IMR-90 (cell line): ENCODE results near the gene CTNNBIP1. TPM values are rescaled to one million over a fixed set of nuclear protein-coding genes. Genes with fewer than 3 reads are reported as not detected.
A peak's percentile ranks its signal among the peaks of the same experiment; 100 is the strongest.

ENCODE experiments used
- ATAC-seq: fragments of 200-7000 bp; cut with Tn5 transposase; 2 replicates; pipeline ENCODE4 v1.9.1; 2020; ENCODE audit warnings: low read depth, mild to moderate bottlenecking, moderate library complexity
- BruUV-seq: library from RNA; stranded (reverse); fragments of 400-500 nt; replicated peaks from 2 replicates; lab custom pipeline; 2021; lab: Mats Ljungman, UMichigan
- CTCF ChIA-PET: fragments of 300-600 bp; formaldehyde crosslinking; extraction: SDS; loops from one replicate; lab custom pipeline; 2021; ENCODE audit warnings: antibody characterized with exemption; lab: Yijun Ruan, JAX
- POLR2A ChIA-PET: fragments of 300-600 bp; sonication (Branson Sonifier 250); formaldehyde crosslinking; loops from one replicate; lab custom pipeline; 2022; ENCODE audit warnings: antibody characterized with exemption; ENCODE audit not compliant: unreplicated experiment; lab: Charles Lee
- DNase-seq: peaks from one replicate; pipeline ENCODE4 v3.0.0; 2013
- H2AFZ ChIP-seq: replicated peaks from 2 replicates; pipeline ENCODE3; 2013; ENCODE audit warnings: low read length, mild to moderate bottlenecking; ENCODE audit not compliant: poor library complexity
- H2AK5ac ChIP-seq: 2 replicates; pipeline ENCODE4 v1.6.1; 2013; ENCODE audit warnings: low read depth, low read length, inconsistent platforms
- H2AK9ac ChIP-seq: replicated peaks from 2 replicates; pipeline ENCODE3; 2013; ENCODE audit warnings: mild to moderate bottlenecking, low read depth, low read length, moderate library complexity; ENCODE audit not compliant: poor library complexity
- H2BK120ac ChIP-seq: 2 replicates; pipeline ENCODE4 v1.6.1; 2013; ENCODE audit warnings: low read depth, low read length, inconsistent platforms
- H2BK15ac ChIP-seq: 3 replicates; pipeline ENCODE4 v1.6.1; 2013; ENCODE audit warnings: low read depth, low read length, inconsistent platforms
- H2BK20ac ChIP-seq: 2 replicates; pipeline ENCODE4 v1.6.1; 2013; ENCODE audit warnings: low read depth, mild to moderate bottlenecking, inconsistent platforms, low read length, moderate library complexity
- H2BK5ac ChIP-seq: 2 replicates; pipeline ENCODE4 v1.6.1; 2013; ENCODE audit warnings: mild to moderate bottlenecking, low read depth, low read length, inconsistent platforms; ENCODE audit not compliant: poor library complexity, severe bottlenecking
- H3K14ac ChIP-seq: replicated peaks from 2 replicates; pipeline ENCODE4 v1.6.1; 2013; ENCODE audit warnings: low read depth, low read length, inconsistent platforms
- H3K18ac ChIP-seq: 2 replicates; pipeline ENCODE4 v1.6.1; 2013; ENCODE audit warnings: low read depth, low read length, control low read depth
- H3K23ac ChIP-seq: 2 replicates; pipeline ENCODE4 v1.6.1; 2013; ENCODE audit warnings: low read depth, low read length, inconsistent platforms
- H3K27ac ChIP-seq: 2 replicates; pipeline ENCODE4 v1.5.1; 2013; ENCODE audit warnings: mild to moderate bottlenecking, control low read depth, low read length; ENCODE audit not compliant: insufficient read depth
- H3K27me3 ChIP-seq: 2 replicates; pipeline ENCODE4 v1.6.1; 2013; ENCODE audit warnings: low read length; ENCODE audit not compliant: control insufficient read depth, insufficient read depth
- H3K36me3 ChIP-seq: 2 replicates; pipeline ENCODE4 v1.6.1; 2013; ENCODE audit warnings: low read length, mixed read lengths; ENCODE audit not compliant: control insufficient read depth, insufficient read depth
- H3K4ac ChIP-seq: 2 replicates; pipeline ENCODE4 v1.6.1; 2013; ENCODE audit warnings: low read depth, low read length, inconsistent platforms
- H3K4me1 ChIP-seq: 2 replicates; pipeline ENCODE4 v1.6.1; 2013; ENCODE audit warnings: low read length, mixed read lengths; ENCODE audit not compliant: control insufficient read depth, insufficient read depth
- H3K4me2 ChIP-seq: 2 replicates; pipeline ENCODE4 v1.6.1; 2013; ENCODE audit warnings: low read depth, mild to moderate bottlenecking, control low read depth, low read length, moderate library complexity
- H3K4me3 ChIP-seq: 2 replicates; pipeline ENCODE4 v1.5.1; 2013; ENCODE audit warnings: low read depth, mild to moderate bottlenecking, control low read depth, low read length, moderate library complexity; ENCODE audit not compliant: insufficient read depth
- H3K56ac ChIP-seq: 2 replicates; pipeline ENCODE4 v1.6.1; 2013; ENCODE audit warnings: low read length, inconsistent platforms; ENCODE audit not compliant: insufficient read depth; ENCODE audit errors: extremely low read depth
- H3K79me1 ChIP-seq, 2 experiments: 2 replicates each; pipeline ENCODE4 v1.6.1; 2013; ENCODE audit warnings: low read length in 2 of 2, inconsistent platforms in 1 of 2, low read depth in 1 of 2
- H3K9ac ChIP-seq: 2 replicates; pipeline ENCODE4 v1.6.1; 2013; ENCODE audit warnings: low read depth, low read length, control low read depth
- H3K9me1 ChIP-seq: 2 replicates; pipeline ENCODE4 v1.6.1; 2013; ENCODE audit warnings: low read length, inconsistent platforms; ENCODE audit not compliant: insufficient read depth
- H3K9me3 ChIP-seq: 2 replicates; pipeline ENCODE4 v1.6.1; 2013; ENCODE audit warnings: low read length; ENCODE audit not compliant: control insufficient read depth, insufficient read depth
- H4K20me1 ChIP-seq: 2 replicates; pipeline ENCODE4 v1.6.1; 2013; ENCODE audit warnings: low read length, inconsistent platforms; ENCODE audit not compliant: insufficient read depth
- H4K5ac ChIP-seq: 2 replicates; pipeline ENCODE4 v1.6.1; 2013; ENCODE audit warnings: mild to moderate bottlenecking, low read depth, low read length, control low read depth
- H4K8ac ChIP-seq, 2 experiments: 2 replicates each; pipeline ENCODE4 v1.6.1; 2013; ENCODE audit warnings: low read depth in 2 of 2, low read length in 2 of 2, control low read depth in 1 of 2, inconsistent platforms in 1 of 2
- H4K91ac ChIP-seq: 2 replicates; pipeline ENCODE4 v1.6.1; 2013; ENCODE audit warnings: low read depth, low read length, inconsistent platforms; ENCODE audit not compliant: insufficient read depth
- BHLHE40 ChIP-seq: fragments of 150-350 bp; IDR thresholded peaks from 2 replicates; pipeline ENCODE4 v1.6.1; 2016; ENCODE audit warnings: mild to moderate bottlenecking, low read depth, low read length
- CEBPB ChIP-seq: IDR thresholded peaks from 2 replicates; pipeline ENCODE4 v1.6.1; 2012; ENCODE audit warnings: low read depth, low read length, improper control_type of control experiment
- CHD1 ChIP-seq: IDR thresholded peaks from 2 replicates; pipeline ENCODE4 v1.6.1; 2012; ENCODE audit warnings: low read depth, low read length, improper control_type of control experiment
- CTCF ChIP-seq: conservative IDR thresholded peaks from 2 replicates; pipeline ENCODE4 v1.5.1; 2012; ENCODE audit warnings: mild to moderate bottlenecking, low read depth, low read length, improper control_type of control experiment
- ELK1 ChIP-seq: fragments of 150-350 bp; IDR thresholded peaks from 2 replicates; pipeline ENCODE4 v1.6.1; 2016; ENCODE audit warnings: low read depth, mild to moderate bottlenecking, low read length, moderate library complexity, borderline replicate concordance
- FOS ChIP-seq: fragments of 150-350 bp; IDR thresholded peaks from 2 replicates; pipeline ENCODE4 v1.6.1; 2016; ENCODE audit warnings: low read depth, low read length
- MAFK ChIP-seq: IDR thresholded peaks from 2 replicates; pipeline ENCODE4 v1.6.1; 2012; ENCODE audit warnings: low read depth, low read length, improper control_type of control experiment
- MAZ ChIP-seq: IDR thresholded peaks from 2 replicates; pipeline ENCODE4 v1.6.1; 2012; ENCODE audit warnings: low read depth, mild to moderate bottlenecking, low read length, improper control_type of control experiment, moderate library complexity, borderline replicate concordance
- MXI1 ChIP-seq: IDR thresholded peaks from 2 replicates; pipeline ENCODE4 v1.6.1; 2012; ENCODE audit warnings: low read depth, mild to moderate bottlenecking, low read length, moderate library complexity, borderline replicate concordance
- NFE2L2 ChIP-seq: fragments of 150-350 bp; IDR thresholded peaks from 2 replicates; pipeline ENCODE4 v1.6.1; 2016; ENCODE audit warnings: low read depth, mild to moderate bottlenecking, low read length
- POLR2A ChIP-seq: IDR thresholded peaks from 2 replicates; pipeline ENCODE4 v1.6.1; 2012; ENCODE audit warnings: mild to moderate bottlenecking, low read depth, low read length
- RAD21 ChIP-seq: IDR thresholded peaks from 2 replicates; pipeline ENCODE4 v1.6.1; 2012; ENCODE audit warnings: low read length, improper control_type of control experiment
- RCOR1 ChIP-seq: IDR thresholded peaks from 2 replicates; pipeline ENCODE4 v1.6.1; 2012; ENCODE audit warnings: mild to moderate bottlenecking, low read length, improper control_type of control experiment; ENCODE audit not compliant: insufficient replicate concordance
- RFX5 ChIP-seq: IDR thresholded peaks from 2 replicates; pipeline ENCODE4 v1.8.0; 2012; ENCODE audit warnings: low read depth, mild to moderate bottlenecking, low read length, moderate library complexity
- SMC3 ChIP-seq: fragments of 150-350 bp; IDR thresholded peaks from 2 replicates; pipeline ENCODE4 v1.6.1; 2016; ENCODE audit warnings: low read depth, mild to moderate bottlenecking, antibody characterized with exemption, low read length, moderate library complexity
- USF2 ChIP-seq: fragments of 150-350 bp; IDR thresholded peaks from 2 replicates; pipeline ENCODE4 v1.6.1; 2017; ENCODE audit warnings: mild to moderate bottlenecking, antibody characterized with exemption, low read length, low read depth
- WGBS, 2 experiments: methylation state at CpG; one replicate each; pipeline versions ENCODE4 v1.1.5 to v1.1.7; 2013; ENCODE audit warnings: missing lambda C conversion rate in 2 of 2; ENCODE audit not compliant: insufficient read length in 1 of 2; ENCODE audit errors: extremely low coverage in 2 of 2; 5-methylcytosine and 5-hydroxymethylcytosine counted together
- dilution Hi-C: fragments of 300-500 bp; cut with HindIII; formaldehyde crosslinking; loops from one replicate; pipeline ENCODE4 v1.14.3; 2018; ENCODE audit warnings: low sequenced_read_pairs; ENCODE audit not compliant: unreplicated experiment
- in situ Hi-C: fragments of 300-500 bp; cut with MboI; formaldehyde crosslinking; loops from 3 replicates; pipeline ENCODE4 v1.14.3; 2019; ENCODE audit warnings: low sequenced_read_pairs, inconsistent platforms, mixed read lengths
- intact Hi-C: fragments of 100-400 bp; cut with micrococcal nuclease; formaldehyde crosslinking; loops from 2 replicates; pipeline ENCODE4 v1.10.0; 2022
- polyA plus RNA-seq, 3 experiments: library from polyadenylated mRNA; depleted of rRNA; stranded (reverse); fragments of >200 nt; gene quantifications; 2 replicates each; pipeline ENCODE4 v1.2.3, GENCODE V29; 2012; ENCODE audit warnings: low replicate concordance in 1 of 3
- total RNA-seq: library from RNA; depleted of rRNA; stranded (reverse); fragments of >200 nt; gene quantifications from 2 replicates; pipeline ENCODE4 v1.2.3, GENCODE V29; 2012

Gene CTNNBIP1
- total and polyA plus RNA-seq, 2 of the 4 experiments (the other 2 are of a cell fraction): 24.7 to 28.5 TPM

GRCh38 chr1:9844756-9845155 is 65.3 kb downstream of the CTNNBIP1 start:
- no peaks in the 10 kb centered on the region; the same call in 1 of the 2 replicates for H3K27me3 ChIP-seq
- H3K9me1 ChIP-seq: no peaks in the 10 kb centered on the region
- no peak overlapping the region for H4K91ac ChIP-seq
- no peak overlapping the region for H3K4me2 ChIP-seq
- no peak overlapping the region for H3K9ac ChIP-seq
- intact Hi-C loops (no loop called here), dilution Hi-C loops (no loop called here), in situ Hi-C loops (no loop called here)
- no peaks in the 10 kb centered on the region for H3K79me1 ChIP-seq
- H4K5ac ChIP-seq: no peak overlapping the region
- no peak overlapping the region for H3K18ac ChIP-seq
- H3K4ac ChIP-seq: no peak overlapping the region
- H2BK15ac ChIP-seq: no peak overlapping the region
- no peak overlapping the region for H3K14ac ChIP-seq
- WGBS, 2 experiments: no CpG with 5 or more reads among the region's 7 CpGs
- no peaks in the 10 kb centered on the region for H3K36me3 ChIP-seq
- POLR2A ChIA-PET: no interaction called here
- H2BK120ac ChIP-seq: no peak overlapping the region
- DNase-seq (no peak), ATAC-seq (no peak)
- no TSS peak for BruUV-seq
- H2BK5ac ChIP-seq: no peak overlapping the region
- H3K23ac ChIP-seq: no peak overlapping the region
- CTCF ChIA-PET: no interaction called here
- no peak overlapping the region for H3K56ac ChIP-seq
- no peak overlapping the region for H2BK20ac ChIP-seq
- peak overlapping the region; percentile 25 for H2AK9ac ChIP-seq
- H3K9me3 ChIP-seq: peaks cover 3% of the 10 kb centered on the region; the same call in 1 of the 2 replicates
- H3K4me1 ChIP-seq: peaks cover 2% of the 10 kb centered on the region; the same call in 1 of the 2 replicates
- no peak overlapping the region for H3K4me3 ChIP-seq
- no peaks in the 10 kb centered on the region for H4K20me1 ChIP-seq
- H2AK5ac ChIP-seq: no peak overlapping the region
- H4K8ac ChIP-seq: no peak overlapping the region
- no peak overlapping the region for H2AFZ ChIP-seq
- TF ChIP-seq RCOR1 (no peak), NFE2L2 (no peak), CHD1 (no peak), MXI1 (no peak), BHLHE40 (no peak), CEBPB (no peak), MAFK (no peak), USF2 (no peak), RFX5 (no peak), POLR2A (no peak), CTCF (no peak), SMC3 (no peak), ELK1 (no peak), RAD21 (no peak), FOS (no peak), MAZ (no peak)
- no peak overlapping the region for H3K27ac ChIP-seq
